Measurements from ENCODE around the gene CA12. TPM values are rescaled to one million over a fixed set of nuclear protein-coding genes. Genes with fewer than 3 reads are reported as not detected.

Gene CA12
- total and polyA plus RNA-seq, 8 donors: 7.5 to 49.6 (median 25.9) TPM

- DNase-seq (no peak), ATAC-seq (peak; percentile 15 to 46 (median 30)), FAIRE-seq (no peak)
- H3K27ac ChIP-seq: peak overlapping the region in 2 of 4 donors; percentile 60 to 68
- H3K36me3 ChIP-seq: no peaks in the 10 kb centered on the region
- no peaks in the 10 kb centered on the region for H3K9me3 ChIP-seq
- H3K4me3 ChIP-seq: peak overlapping the region in 2 of 4 donors; percentile 9 to 17
- WGBS, 2 donors: 37 to 41% methylated on average over 3 of the region's 3 CpGs
- H3K4me1 ChIP-seq: peaks cover 4 to 25% (median 7%) of the 10 kb centered on the region in 3 donors
- H3K27me3 ChIP-seq: no peaks in the 10 kb centered on the region
- intact Hi-C loops (cut with DNase I): no loop called here
- no peak for TF ChIP-seq CTCF (IDR thresholded peaks at IDR 0.05)
Observed at GRCh38 chr15:63390689-63391088, 9.0 kb upstream of the CA12 start.

GRCh38 chr15:63389902-63390670, 8.4 kb upstream of the CA12 start:
- DNase-seq (peak; percentile 93 to 100 (median 98)), ATAC-seq (peak; percentile 89 to 96 (median 92)), FAIRE-seq (no peak)
- peak overlapping the region in 2 of 4 donors; percentile 9 to 17 for H3K4me3 ChIP-seq
- H3K27ac ChIP-seq: peak overlapping the region in 2 of 4 donors; percentile 60 to 68
- no peaks in the 10 kb centered on the region for H3K36me3 ChIP-seq
- 13 to 15% methylated on average over 6 of the region's 6 CpGs for WGBS, 2 donors
- H3K27me3 ChIP-seq: no peaks in the 10 kb centered on the region
- intact Hi-C loops (cut with DNase I): no loop called here
- no peaks in the 10 kb centered on the region for H3K9me3 ChIP-seq
- peaks cover 4 to 24% (median 7%) of the 10 kb centered on the region in 3 donors for H3K4me1 ChIP-seq
- no peak for TF ChIP-seq CTCF (IDR thresholded peaks at IDR 0.05)

- 84 to 93% methylated on average over 5 of the region's 5 CpGs for WGBS, 2 donors
- peaks cover 4 to 24% (median 7%) of the 10 kb centered on the region in 3 donors for H3K4me1 ChIP-seq
Observed at GRCh38 chr15:63388511-63388910, 6.9 kb upstream of the CA12 start.

GRCh38 chr15:63387748-63388493, 6.3 kb upstream of the CA12 start:
- DNase-seq (no peak), FAIRE-seq (no peak), ATAC-seq (no peak)
- 74 to 84% methylated on average over 11 of the region's 11 CpGs for WGBS, 2 donors
- no peak overlapping the region for H3K27ac ChIP-seq
- no peak for TF ChIP-seq CTCF (IDR thresholded peaks at IDR 0.05)
- H3K4me3 ChIP-seq: no peak overlapping the region
- no peaks in the 10 kb centered on the region for H3K36me3 ChIP-seq
- no peaks in the 10 kb centered on the region for H3K9me3 ChIP-seq
- intact Hi-C loops (cut with DNase I): no loop called here
- no peaks in the 10 kb centered on the region for H3K27me3 ChIP-seq
- H3K4me1 ChIP-seq: peaks cover 4 to 23% (median 7%) of the 10 kb centered on the region in 3 donors

More at GRCh38 chr15:63388511-63388910, 6.9 kb upstream of the CA12 start:
- Histone ChIP-seq H3K27ac (no peak overlapping the region), H3K36me3 (no peaks in the 10 kb centered on the region), H3K27me3 (no peaks in the 10 kb centered on the region), H3K4me3 (no peak overlapping the region), H3K9me3 (no peaks in the 10 kb centered on the region)
- intact Hi-C loops (cut with DNase I): no loop called here
- ATAC-seq (no peak), FAIRE-seq (no peak), DNase-seq (no peak)
- no peak for TF ChIP-seq CTCF (IDR thresholded peaks at IDR 0.05)
